ENCODE results near the gene RSPO4. TPM values are rescaled to one million over a fixed set of nuclear protein-coding genes. Genes with fewer than 3 reads are reported as not detected.
"Not testable (repeated sequence)": the region's sequence is repeated elsewhere in the genome, so short reads cannot be mapped to it uniquely, and the experiment has no call there.

The RSPO4 gene
- total RNA-seq, 1 experiment from 2014 or later = not detected

GRCh38 chr20:1029980-1030379 is 27.9 kb upstream of the RSPO4 start:
- POLR2A ChIA-PET (ENCODE audit: low non-redundant PET) = no interaction called here
- CTCF ChIA-PET = no interaction called here
- no peaks in the 10 kb centered on the region for H3K9me3 ChIP-seq (ENCODE audit: low read depth, low read length, poor library complexity, severe bottlenecking)
- H3K27me3 ChIP-seq (replicated peaks; ENCODE audit: insufficient read depth, low read depth, low read length, poor library complexity) = no peaks in the 10 kb centered on the region
- no TSS peak for BruUV-seq (replicated peaks)
- no peaks in the 10 kb centered on the region for H3K4me1 ChIP-seq (ENCODE audit: insufficient read depth, low read length, poor library complexity, severe bottlenecking)
- H3K36me3 ChIP-seq (ENCODE audit: insufficient read depth, low read length, poor library complexity, severe bottlenecking) = no peaks in the 10 kb centered on the region
- no peak for DNase-seq (ENCODE audit: low spot score)
- intact Hi-C loops (cut with micrococcal nuclease; ENCODE audit: unreplicated experiment) = no loop called here
- no peak overlapping the region for H3K4me3 ChIP-seq (ENCODE audit: low read depth, low read length, poor library complexity, severe bottlenecking)
- H3K27ac ChIP-seq (ENCODE audit: low read depth, low read length, poor library complexity, severe bottlenecking) = no peak overlapping the region
- TF ChIP-seq EZH2 (IDR thresholded peaks at IDR 0.05; ENCODE audit: borderline replicate concordance, low read depth, low read length, poor library complexity, severe bottlenecking) = no peak

- H3K9me3 ChIP-seq (ENCODE audit: low read depth, low read length, poor library complexity, severe bottlenecking); H3K27me3 ChIP-seq (replicated peaks; ENCODE audit: insufficient read depth, low read depth, low read length, poor library complexity); CTCF ChIA-PET; H3K4me3 ChIP-seq (ENCODE audit: low read depth, low read length, poor library complexity, severe bottlenecking); DNase-seq (ENCODE audit: low spot score); H3K4me1 ChIP-seq (ENCODE audit: insufficient read depth, low read length, poor library complexity, severe bottlenecking); POLR2A ChIA-PET (ENCODE audit: low non-redundant PET); intact Hi-C loops (cut with micrococcal nuclease; ENCODE audit: unreplicated experiment); H3K36me3 ChIP-seq (ENCODE audit: insufficient read depth, low read length, poor library complexity, severe bottlenecking); BruUV-seq (replicated peaks); H3K27ac ChIP-seq (ENCODE audit: low read depth, low read length, poor library complexity, severe bottlenecking): not testable (repeated sequence)
These were observed 24.1 kb upstream of the RSPO4 start for GRCh38 chr20:1026214-1026613.

- Histone ChIP-seq H3K9me3 (ENCODE audit: low read depth, low read length, poor library complexity, severe bottlenecking) (no peaks in the 10 kb centered on the region), H3K36me3 (ENCODE audit: insufficient read depth, low read length, poor library complexity, severe bottlenecking) (no peaks in the 10 kb centered on the region), H3K4me1 (ENCODE audit: insufficient read depth, low read length, poor library complexity, severe bottlenecking) (no peaks in the 10 kb centered on the region), H3K4me3 (ENCODE audit: low read depth, low read length, poor library complexity, severe bottlenecking) (no peak overlapping the region), H3K27ac (ENCODE audit: low read depth, low read length, poor library complexity, severe bottlenecking) (no peak overlapping the region), H3K27me3 (replicated peaks; ENCODE audit: insufficient read depth, low read depth, low read length, poor library complexity) (peaks cover 5% of the 10 kb centered on the region)
- no peak for DNase-seq (ENCODE audit: low spot score)
- CTCF ChIA-PET = no interaction called here
- intact Hi-C loops (cut with micrococcal nuclease; ENCODE audit: unreplicated experiment) = no loop called here
- TF ChIP-seq CTCF (conservative IDR thresholded peaks at IDR 0.05; ENCODE audit: low read depth, low read length) (no peak), EZH2 (IDR thresholded peaks at IDR 0.05; ENCODE audit: borderline replicate concordance, low read depth, low read length, poor library complexity, severe bottlenecking) (no peak)
- POLR2A ChIA-PET (ENCODE audit: low non-redundant PET) = no interaction called here
- BruUV-seq (replicated peaks) = no TSS peak
These were observed 20.8 kb upstream of the RSPO4 start for GRCh38 chr20:1022871-1023270.

- CTCF ChIA-PET = no interaction called here
These were observed 18.5 kb upstream of the RSPO4 start for GRCh38 chr20:1020614-1021013.

More at GRCh38 chr20:1020614-1021013, 18.5 kb upstream of the RSPO4 start:
- DNase-seq (ENCODE audit: low spot score) = no peak
- intact Hi-C loops (cut with micrococcal nuclease; ENCODE audit: unreplicated experiment) = no loop called here
- no TSS peak for BruUV-seq (replicated peaks)
- peaks cover 5% of the 10 kb centered on the region for H3K27me3 ChIP-seq (replicated peaks; ENCODE audit: insufficient read depth, low read depth, low read length, poor library complexity)
- TF ChIP-seq CTCF (conservative IDR thresholded peaks at IDR 0.05; ENCODE audit: low read depth, low read length) (no peak), EZH2 (IDR thresholded peaks at IDR 0.05; ENCODE audit: borderline replicate concordance, low read depth, low read length, poor library complexity, severe bottlenecking) (no peak)
- no peaks in the 10 kb centered on the region for H3K36me3 ChIP-seq (ENCODE audit: insufficient read depth, low read length, poor library complexity, severe bottlenecking)
- no peaks in the 10 kb centered on the region for H3K9me3 ChIP-seq (ENCODE audit: low read depth, low read length, poor library complexity, severe bottlenecking)
- H3K4me3 ChIP-seq (ENCODE audit: low read depth, low read length, poor library complexity, severe bottlenecking) = no peak overlapping the region
- no peak overlapping the region for H3K27ac ChIP-seq (ENCODE audit: low read depth, low read length, poor library complexity, severe bottlenecking)
- POLR2A ChIA-PET (ENCODE audit: low non-redundant PET) = no interaction called here
- no peaks in the 10 kb centered on the region for H3K4me1 ChIP-seq (ENCODE audit: insufficient read depth, low read length, poor library complexity, severe bottlenecking)
